ENCODE data around the gene DHX34.
"Not testable (repeated sequence)": the region's sequence is repeated elsewhere in the genome, so short reads cannot be mapped to it uniquely, and the experiment has no call there.

DHX34 gene

GRCh38 chr19:47390533-47391488 lies 41.7 kb downstream of the DHX34 start:
- DNase-seq (ENCODE audit: low spot score), result no peak

GRCh38 chr19:47391510-47392223 lies 42.6 kb downstream of the DHX34 start:
- DNase-seq (ENCODE audit: low spot score), result peak; percentile 63

GRCh38 chr19:47398707-47399597 lies 49.8 kb downstream of the DHX34 start:
- DNase-seq (ENCODE audit: low spot score), result no peak

GRCh38 chr19:47402504-47402903 lies 53.4 kb downstream of the DHX34 start:
- DNase-seq (ENCODE audit: low spot score), result no peak

- no peak for DNase-seq (ENCODE audit: low spot score)
Observed at GRCh38 chr19:47404334-47405196, 55.5 kb downstream of the DHX34 start.

- no peak for DNase-seq (ENCODE audit: low spot score)
Observed at GRCh38 chr19:47405197-47405550, 56.1 kb downstream of the DHX34 start.

- no peak for DNase-seq (ENCODE audit: low spot score)
Observed at GRCh38 chr19:47405854-47406417, 56.8 kb downstream of the DHX34 start.

GRCh38 chr19:47406711-47407416 lies 57.7 kb downstream of the DHX34 start:
- no peak for DNase-seq (ENCODE audit: low spot score)

- no peak for DNase-seq (ENCODE audit: low spot score)
Observed at GRCh38 chr19:47407417-47407774, 58.3 kb downstream of the DHX34 start.

- DNase-seq (ENCODE audit: low spot score), result no peak
Observed at GRCh38 chr19:47408156-47408938, 59.2 kb downstream of the DHX34 start.

GRCh38 chr19:47411101-47411500 lies 62.0 kb downstream of the DHX34 start:
- DNase-seq (ENCODE audit: low spot score), result no peak

- DNase-seq (ENCODE audit: low spot score), result not testable (repeated sequence)
Observed at GRCh38 chr19:47411696-47412095, 62.6 kb downstream of the DHX34 start.

- DNase-seq (ENCODE audit: low spot score), result no peak
Observed at GRCh38 chr19:47413941-47414340, 64.8 kb downstream of the DHX34 start.

- DNase-seq (ENCODE audit: low spot score), result no peak
Observed at GRCh38 chr19:47414469-47414868, 65.4 kb downstream of the DHX34 start.

- DNase-seq (ENCODE audit: low spot score), result no peak
Observed at GRCh38 chr19:47415953-47416642, 67.0 kb downstream of the DHX34 start.

GRCh38 chr19:47416643-47416985 lies 67.5 kb downstream of the DHX34 start:
- DNase-seq (ENCODE audit: low spot score), result no peak

- DNase-seq (ENCODE audit: low spot score), result no peak
Observed at GRCh38 chr19:47417107-47417745, 68.1 kb downstream of the DHX34 start.

All from pons (tissue), 1 donor.